Brain microvascular endothelial cell (primary cell): ENCODE measurements around the gene IMMP2L.

Experiments
- DNase-seq: peaks from one replicate; pipeline ENCODE4 v3.0.0-alpha.2; 2020
- H3K27ac ChIP-seq: fragments of 250-450 bp; sonication (Bioruptor Pico); 2 replicates; pipeline ENCODE4 v1.5.1; 2020; ENCODE audit warnings: mild to moderate bottlenecking, moderate library complexity
- H3K27me3 ChIP-seq: fragments of 250-450 bp; sonication (Bioruptor Pico); replicated peaks from 2 replicates; pipeline ENCODE4 v1.5.1; 2020; ENCODE audit warnings: mild to moderate bottlenecking
- H3K36me3 ChIP-seq: fragments of 250-450 bp; sonication (Bioruptor Pico); replicated peaks from 2 replicates; pipeline ENCODE4 v1.5.1; 2020; ENCODE audit warnings: mild to moderate bottlenecking
- H3K4me3 ChIP-seq: 2 replicates; pipeline ENCODE4 v1.5.1; 2011; ENCODE audit warnings: low read depth, mild to moderate bottlenecking, control low read depth, low read length, moderate library complexity
- in situ Hi-C: cut with HindIII; loops from 2 replicates; pipeline ENCODE4 v1.10.0; 2017; ENCODE audit warnings: low sequenced_read_pairs, low pct_ligation_motif_present
- TF ChIP-seq, protein P1 (sequence below): IDR thresholded peaks from 2 replicates; pipeline ENCODE4 v1.5.1; 2011; ENCODE audit warnings: low read depth, mild to moderate bottlenecking, moderate library complexity, low read length, control low read depth, inconsistent platforms; ENCODE audit errors: missing control alignments

Gene IMMP2L

DNA sequence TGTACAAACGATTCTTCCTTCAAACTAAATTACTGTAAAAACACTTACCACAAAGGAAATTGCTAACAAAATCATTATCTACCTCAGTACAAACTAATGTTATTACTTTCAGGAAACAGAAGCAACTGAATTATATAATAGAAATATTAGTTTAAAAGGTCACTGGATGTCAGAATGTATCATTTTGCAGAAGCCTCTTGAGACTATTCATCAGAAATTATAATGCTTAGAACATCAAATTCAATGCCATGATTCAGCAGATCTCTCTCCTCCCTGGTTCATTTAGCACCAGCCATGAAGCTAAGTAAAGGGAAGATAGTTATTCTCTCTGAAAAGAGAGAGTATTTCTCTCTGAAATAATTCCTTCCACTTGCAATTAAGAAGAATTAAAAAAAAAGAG, 223.3 kb downstream of the IMMP2L start:
- TF ChIP-seq, protein P1, sequence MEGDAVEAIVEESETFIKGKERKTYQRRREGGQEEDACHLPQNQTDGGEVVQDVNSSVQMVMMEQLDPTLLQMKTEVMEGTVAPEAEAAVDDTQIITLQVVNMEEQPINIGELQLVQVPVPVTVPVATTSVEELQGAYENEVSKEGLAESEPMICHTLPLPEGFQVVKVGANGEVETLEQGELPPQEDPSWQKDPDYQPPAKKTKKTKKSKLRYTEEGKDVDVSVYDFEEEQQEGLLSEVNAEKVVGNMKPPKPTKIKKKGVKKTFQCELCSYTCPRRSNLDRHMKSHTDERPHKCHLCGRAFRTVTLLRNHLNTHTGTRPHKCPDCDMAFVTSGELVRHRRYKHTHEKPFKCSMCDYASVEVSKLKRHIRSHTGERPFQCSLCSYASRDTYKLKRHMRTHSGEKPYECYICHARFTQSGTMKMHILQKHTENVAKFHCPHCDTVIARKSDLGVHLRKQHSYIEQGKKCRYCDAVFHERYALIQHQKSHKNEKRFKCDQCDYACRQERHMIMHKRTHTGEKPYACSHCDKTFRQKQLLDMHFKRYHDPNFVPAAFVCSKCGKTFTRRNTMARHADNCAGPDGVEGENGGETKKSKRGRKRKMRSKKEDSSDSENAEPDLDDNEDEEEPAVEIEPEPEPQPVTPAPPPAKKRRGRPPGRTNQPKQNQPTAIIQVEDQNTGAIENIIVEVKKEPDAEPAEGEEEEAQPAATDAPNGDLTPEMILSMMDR: no peak
- no peak overlapping the region for H3K4me3 ChIP-seq
- no peaks in the 10 kb centered on the region for H3K36me3 ChIP-seq
- no peak overlapping the region for H3K27ac ChIP-seq
- no peaks in the 10 kb centered on the region for H3K27me3 ChIP-seq
- DNase-seq: no peak
- in situ Hi-C loops: no loop called here

DNA sequence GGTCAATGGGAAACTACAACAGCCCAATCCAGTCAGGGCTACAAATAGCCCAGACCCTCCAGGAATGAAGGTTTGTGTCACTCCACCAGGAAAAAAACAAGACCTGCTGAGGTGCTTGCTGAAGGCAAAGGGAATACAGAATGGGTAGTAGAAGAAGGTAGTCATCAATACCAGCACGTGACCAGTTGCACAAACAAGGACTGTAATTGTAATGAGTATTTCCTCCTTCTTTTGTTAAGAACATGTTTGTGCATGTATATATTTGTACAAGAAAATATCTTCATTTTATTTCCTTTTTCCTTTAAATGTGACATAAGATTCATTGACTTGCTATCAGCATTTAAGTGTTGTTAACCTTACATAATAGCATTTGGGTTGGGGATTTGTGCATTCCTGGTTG, 229.3 kb downstream of the IMMP2L start:
- TF ChIP-seq, protein P1: no peak
- no peak overlapping the region for H3K4me3 ChIP-seq
- no peaks in the 10 kb centered on the region for H3K27me3 ChIP-seq
- DNase-seq: no peak
- H3K27ac ChIP-seq: no peak overlapping the region
- in situ Hi-C loops: no loop called here
- no peaks in the 10 kb centered on the region for H3K36me3 ChIP-seq

DNA sequence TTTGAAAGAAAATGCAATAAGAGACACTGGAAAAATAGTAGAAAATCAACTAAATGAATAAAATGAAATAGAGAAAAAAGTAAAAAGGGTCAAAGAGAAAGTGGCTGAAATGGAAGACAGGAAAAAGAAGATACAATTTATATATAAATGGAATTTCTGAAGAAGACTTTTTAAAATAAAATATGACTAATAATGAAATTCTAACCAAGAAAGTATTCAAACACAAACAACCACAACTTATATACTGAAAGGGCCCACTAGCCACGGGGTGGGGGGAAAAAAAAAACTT, 232.1 kb downstream of the IMMP2L start:
- in situ Hi-C loops: no loop called here
- Histone ChIP-seq H3K36me3 (no peaks in the 10 kb centered on the region), H3K4me3 (no peak overlapping the region), H3K27ac (no peak overlapping the region), H3K27me3 (no peaks in the 10 kb centered on the region)
- TF ChIP-seq, protein P1: no peak
- no peak for DNase-seq

DNA sequence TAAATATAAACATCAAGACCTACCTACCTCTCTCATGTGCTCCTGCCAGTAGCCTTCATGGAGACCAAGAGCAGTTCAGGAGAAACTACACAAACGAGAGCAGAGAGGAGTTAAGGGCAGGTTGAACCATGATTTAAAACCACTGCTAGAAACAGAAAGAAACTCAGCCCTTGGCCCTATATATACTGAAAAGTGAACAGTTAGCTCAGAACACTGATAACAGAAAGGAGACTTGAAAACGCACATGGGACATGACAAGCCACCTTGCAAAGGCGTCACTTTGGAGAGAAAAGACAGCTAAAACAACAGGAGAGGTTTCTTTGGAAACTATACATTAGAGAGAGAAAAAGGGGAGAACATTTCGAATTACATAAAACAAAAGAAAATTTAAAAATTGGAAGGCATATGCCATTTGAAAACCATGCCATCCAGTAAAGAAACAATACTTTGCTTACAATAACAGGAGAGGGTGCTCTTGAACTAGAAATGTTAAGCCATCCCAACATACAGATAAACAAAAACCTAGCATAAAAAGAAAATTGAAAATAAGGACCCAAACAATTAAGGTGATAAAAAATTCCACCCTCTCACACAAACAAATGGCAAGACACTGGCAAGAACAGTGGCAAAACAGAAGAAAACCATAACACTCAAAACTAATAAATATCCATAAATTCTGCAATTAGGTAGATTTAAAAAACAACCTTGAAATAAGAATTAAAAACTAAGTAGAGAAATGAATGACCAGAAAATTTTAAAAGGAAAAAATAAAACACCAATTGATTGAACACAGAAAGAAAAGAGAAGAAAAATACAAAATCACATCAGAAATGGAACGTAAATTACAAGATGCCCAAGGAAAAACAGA, 232.7 kb downstream of the IMMP2L start:
- Histone ChIP-seq H3K4me3 (no peak overlapping the region), H3K27ac (no peak overlapping the region), H3K27me3 (no peaks in the 10 kb centered on the region), H3K36me3 (no peaks in the 10 kb centered on the region)
- DNase-seq: no peak
- TF ChIP-seq, protein P1: no peak
- in situ Hi-C loops: no loop called here

DNA sequence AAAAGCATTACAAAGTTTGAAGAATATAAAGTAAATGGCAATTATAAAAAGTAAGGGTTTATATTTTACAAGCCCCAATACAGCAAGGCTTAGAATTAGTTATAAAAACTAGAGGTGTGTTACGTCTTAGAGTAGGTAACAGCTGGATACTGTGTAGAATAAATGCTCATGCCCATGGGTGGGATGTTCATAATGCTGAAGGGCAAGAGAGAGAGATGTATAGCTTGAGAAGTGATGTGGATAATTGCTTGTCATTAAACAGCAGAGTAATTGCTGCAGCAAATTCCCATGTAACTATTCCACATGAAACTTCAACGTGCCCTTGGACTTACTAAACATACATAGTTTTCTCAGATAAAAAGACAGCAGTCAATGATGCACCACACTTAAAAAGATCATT, 233.8 kb downstream of the IMMP2L start:
- H3K36me3 ChIP-seq: no peaks in the 10 kb centered on the region
- H3K27me3 ChIP-seq: no peaks in the 10 kb centered on the region
- H3K27ac ChIP-seq: no peak overlapping the region
- TF ChIP-seq, protein P1: no peak
- in situ Hi-C loops: no loop called here
- no peak overlapping the region for H3K4me3 ChIP-seq
- DNase-seq: no peak

DNA sequence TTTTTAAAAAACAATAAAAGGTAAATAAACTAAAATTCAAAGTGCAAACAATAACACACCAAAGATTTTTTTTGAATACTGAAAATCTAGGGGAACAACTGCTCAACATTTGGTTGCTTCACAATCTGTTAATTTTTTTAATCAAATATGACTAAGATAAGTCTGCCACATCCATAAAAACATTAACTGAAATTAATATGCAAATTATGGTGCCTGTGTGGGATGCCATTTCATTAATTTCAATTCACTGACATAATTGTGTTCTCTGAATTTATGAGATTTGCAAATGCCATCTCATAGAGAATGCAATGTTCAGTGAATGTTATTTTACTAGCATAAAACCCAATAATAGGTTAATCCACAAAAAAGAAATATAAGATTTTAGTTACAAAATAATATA, 237.5 kb downstream of the IMMP2L start:
- no peak overlapping the region for H3K27ac ChIP-seq
- H3K4me3 ChIP-seq: no peak overlapping the region
- TF ChIP-seq, protein P1: no peak
- H3K27me3 ChIP-seq: no peaks in the 10 kb centered on the region
- DNase-seq: no peak
- in situ Hi-C loops: no loop called here
- H3K36me3 ChIP-seq: no peaks in the 10 kb centered on the region
